Subcutaneous adipose tissue (tissue), 4 donors: Measurements from ENCODE around the gene DUSP1. TPM values are rescaled to one million over a fixed set of nuclear protein-coding genes. Genes with fewer than 3 reads are reported as not detected.

Source experiments
- CTCF ChIP-seq: fragments of 450-650 bp; IDR thresholded peaks from one replicate; pipeline ENCODE4 v1.5.1; 2016; ENCODE audit warnings: low read depth, mild to moderate bottlenecking, control low read depth, antibody characterized with exemption, moderate library complexity
- total RNA-seq, 4 donors: library from RNA; depleted of rRNA; stranded (reverse); fragments of >200 nt; gene quantifications; one replicate each; pipeline ENCODE4 v1.1.0, GENCODE V29; 2016

Gene DUSP1
- total RNA-seq, 4 donors from 2014 or later, result 742 to 1,576 (median 1,059) TPM

- TF ChIP-seq CTCF, result no peak
Measured at GRCh38 chr5:172802112-172802511, 31.1 kb upstream of the DUSP1 start.

GRCh38 chr5:172801179-172801671 lies 30.2 kb upstream of the DUSP1 start:
- no peak for TF ChIP-seq CTCF

GRCh38 chr5:172800088-172800551 lies 29.1 kb upstream of the DUSP1 start:
- TF ChIP-seq CTCF, result no peak

- TF ChIP-seq CTCF, result no peak
Measured at GRCh38 chr5:172799416-172799815, 28.4 kb upstream of the DUSP1 start.

GRCh38 chr5:172798422-172799215 lies 27.6 kb upstream of the DUSP1 start:
- TF ChIP-seq CTCF, result no peak

- no peak for TF ChIP-seq CTCF
Measured at GRCh38 chr5:172797771-172798191, 26.8 kb upstream of the DUSP1 start.

- TF ChIP-seq CTCF, result no peak
Measured at GRCh38 chr5:172796306-172796705, 25.3 kb upstream of the DUSP1 start.
